WTC11 (cell line): Measurements from ENCODE around the gene AP1G2. TPM values are rescaled to one million over a fixed set of nuclear protein-coding genes. Genes with fewer than 3 reads are reported as not detected.
A peak's percentile ranks its signal among the peaks of the same experiment; 100 is the strongest.

Source experiments
- ATAC-seq: fragments of 200-7000 bp; cut with Tn5 transposase; 2 replicates; pipeline ENCODE4 v1.10.0; 2021; ENCODE audit warnings: mild to moderate bottlenecking, moderate library complexity
- CTCF ChIA-PET: fragments of 300-600 bp; sonication (Branson Sonifier 250); formaldehyde crosslinking; loops from one replicate; lab custom pipeline; 2021; ENCODE audit warnings: antibody characterized with exemption; lab: Charles Lee
- POLR2A ChIA-PET: fragments of 350-600 bp; sonication (Branson Sonifier 250); formaldehyde crosslinking; loops from one replicate; lab custom pipeline; 2021; ENCODE audit warnings: antibody characterized with exemption; lab: Charles Lee
- DNase-seq: peaks from one replicate; pipeline ENCODE4 v3.0.0; 2021; ENCODE audit warnings: low spot score
- H3K27ac Mint-ChIP-seq: 2 replicates; pipeline ENCODE4 v1.8.0; 2021; ENCODE audit warnings: mixed read lengths
- H3K27me3 Mint-ChIP-seq: 2 replicates; pipeline ENCODE4 v1.8.0; 2021; ENCODE audit warnings: low read depth, mild to moderate bottlenecking, moderate library complexity, mixed read lengths
- H3K36me3 Mint-ChIP-seq: 2 replicates; pipeline ENCODE4 v1.8.0; 2021; ENCODE audit warnings: mixed read lengths
- H3K4me1 Mint-ChIP-seq: 2 replicates; pipeline ENCODE4 v1.8.0; 2022; ENCODE audit warnings: mixed read lengths
- H3K4me3 Mint-ChIP-seq: 2 replicates; pipeline ENCODE4 v1.8.0; 2021; ENCODE audit warnings: mild to moderate bottlenecking, moderate library complexity, mixed read lengths
- H3K9me3 Mint-ChIP-seq: 2 replicates; pipeline ENCODE4 v1.8.0; 2021; ENCODE audit warnings: mixed read lengths
- GRHL2 ChIP-seq: fragments of 250-450 bp; sonication (Bioruptor Pico); IDR thresholded peaks from 2 replicates; pipeline ENCODE4 v1.8.0; 2022; ENCODE audit warnings: mild to moderate bottlenecking, moderate library complexity; ENCODE audit not compliant: insufficient replicate concordance, severe bottlenecking
- JAZF1 ChIP-seq: fragments of 250-450 bp; sonication (Bioruptor Pico); IDR thresholded peaks from 2 replicates; pipeline ENCODE4 v1.9.0; 2021; ENCODE audit warnings: moderate library complexity, mild to moderate bottlenecking, inconsistent platforms
- STAT6 ChIP-seq: sonication (generic); formaldehyde crosslinking; conservative IDR thresholded peaks from 2 replicates; pipeline ENCODE4 v1.8.1; 2023; ENCODE audit warnings: mild to moderate bottlenecking, low read depth, missing genetic modification reagents, moderate library complexity
- ZMAT4 ChIP-seq: fragments of 250-450 bp; sonication (Bioruptor Pico); IDR thresholded peaks from 2 replicates; pipeline ENCODE4 v1.9.0; 2021; ENCODE audit warnings: mild to moderate bottlenecking
- ZNF416 ChIP-seq: fragments of 250-450 bp; sonication (Bioruptor Pico); IDR thresholded peaks from 2 replicates; pipeline ENCODE4 v1.9.0; 2021; ENCODE audit warnings: mild to moderate bottlenecking, inconsistent platforms
- ZNF423 ChIP-seq: fragments of 250-450 bp; sonication (Bioruptor Pico); IDR thresholded peaks from 2 replicates; pipeline ENCODE4 v2.1.2; 2022; ENCODE audit warnings: mild to moderate bottlenecking, moderate library complexity
- total RNA-seq: library from RNA; stranded (reverse); gene quantifications from 3 replicates; pipeline ENCODE4 v1.2.3, GENCODE V29; 2021
- TF ChIP-seq, protein P1 (sequence below): sonication (generic); formaldehyde crosslinking; IDR thresholded peaks from 2 replicates; pipeline ENCODE4 v1.8.0; 2023; ENCODE audit warnings: missing genetic modification reagents, mild to moderate bottlenecking, borderline replicate concordance
- TF ChIP-seq, protein P2 (sequence below): sonication (generic); formaldehyde crosslinking; IDR thresholded peaks from 2 replicates; pipeline ENCODE4 v1.8.1; 2023; ENCODE audit warnings: mild to moderate bottlenecking, missing genetic modification reagents, moderate library complexity
- TF ChIP-seq, protein P3 (sequence below): fragments of 250-450 bp; sonication (Bioruptor Pico); IDR thresholded peaks from 2 replicates; pipeline ENCODE4 v2.1.2; 2022; ENCODE audit warnings: mild to moderate bottlenecking, moderate library complexity
- TF ChIP-seq, protein P4 (sequence below): sonication (generic); formaldehyde crosslinking; IDR thresholded peaks from 2 replicates; pipeline ENCODE4 v1.8.0; 2022; ENCODE audit warnings: missing genetic modification reagents

Gene AP1G2
- total RNA-seq, 1 experiment from 2014 or later: 122 TPM

- TF ChIP-seq GRHL2 (CRISPR knock-in tag): no peak
- TF ChIP-seq ZNF423 (CRISPR knock-in tag): no peak
- no peak for TF ChIP-seq ZNF416
- TF ChIP-seq, protein P1, sequence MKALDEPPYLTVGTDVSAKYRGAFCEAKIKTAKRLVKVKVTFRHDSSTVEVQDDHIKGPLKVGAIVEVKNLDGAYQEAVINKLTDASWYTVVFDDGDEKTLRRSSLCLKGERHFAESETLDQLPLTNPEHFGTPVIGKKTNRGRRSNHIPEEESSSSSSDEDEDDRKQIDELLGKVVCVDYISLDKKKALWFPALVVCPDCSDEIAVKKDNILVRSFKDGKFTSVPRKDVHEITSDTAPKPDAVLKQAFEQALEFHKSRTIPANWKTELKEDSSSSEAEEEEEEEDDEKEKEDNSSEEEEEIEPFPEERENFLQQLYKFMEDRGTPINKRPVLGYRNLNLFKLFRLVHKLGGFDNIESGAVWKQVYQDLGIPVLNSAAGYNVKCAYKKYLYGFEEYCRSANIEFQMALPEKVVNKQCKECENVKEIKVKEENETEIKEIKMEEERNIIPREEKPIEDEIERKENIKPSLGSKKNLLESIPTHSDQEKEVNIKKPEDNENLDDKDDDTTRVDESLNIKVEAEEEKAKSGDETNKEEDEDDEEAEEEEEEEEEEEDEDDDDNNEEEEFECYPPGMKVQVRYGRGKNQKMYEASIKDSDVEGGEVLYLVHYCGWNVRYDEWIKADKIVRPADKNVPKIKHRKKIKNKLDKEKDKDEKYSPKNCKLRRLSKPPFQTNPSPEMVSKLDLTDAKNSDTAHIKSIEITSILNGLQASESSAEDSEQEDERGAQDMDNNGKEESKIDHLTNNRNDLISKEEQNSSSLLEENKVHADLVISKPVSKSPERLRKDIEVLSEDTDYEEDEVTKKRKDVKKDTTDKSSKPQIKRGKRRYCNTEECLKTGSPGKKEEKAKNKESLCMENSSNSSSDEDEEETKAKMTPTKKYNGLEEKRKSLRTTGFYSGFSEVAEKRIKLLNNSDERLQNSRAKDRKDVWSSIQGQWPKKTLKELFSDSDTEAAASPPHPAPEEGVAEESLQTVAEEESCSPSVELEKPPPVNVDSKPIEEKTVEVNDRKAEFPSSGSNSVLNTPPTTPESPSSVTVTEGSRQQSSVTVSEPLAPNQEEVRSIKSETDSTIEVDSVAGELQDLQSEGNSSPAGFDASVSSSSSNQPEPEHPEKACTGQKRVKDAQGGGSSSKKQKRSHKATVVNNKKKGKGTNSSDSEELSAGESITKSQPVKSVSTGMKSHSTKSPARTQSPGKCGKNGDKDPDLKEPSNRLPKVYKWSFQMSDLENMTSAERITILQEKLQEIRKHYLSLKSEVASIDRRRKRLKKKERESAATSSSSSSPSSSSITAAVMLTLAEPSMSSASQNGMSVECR (CRISPR knock-in tag): no peak
- TF ChIP-seq, protein P2, sequence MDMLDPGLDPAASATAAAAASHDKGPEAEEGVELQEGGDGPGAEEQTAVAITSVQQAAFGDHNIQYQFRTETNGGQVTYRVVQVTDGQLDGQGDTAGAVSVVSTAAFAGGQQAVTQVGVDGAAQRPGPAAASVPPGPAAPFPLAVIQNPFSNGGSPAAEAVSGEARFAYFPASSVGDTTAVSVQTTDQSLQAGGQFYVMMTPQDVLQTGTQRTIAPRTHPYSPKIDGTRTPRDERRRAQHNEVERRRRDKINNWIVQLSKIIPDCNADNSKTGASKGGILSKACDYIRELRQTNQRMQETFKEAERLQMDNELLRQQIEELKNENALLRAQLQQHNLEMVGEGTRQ (CRISPR knock-in tag): no peak
- TF ChIP-seq ZMAT4 (CRISPR knock-in tag): no peak
- TF ChIP-seq STAT6: no peak
- TF ChIP-seq, protein P3, sequence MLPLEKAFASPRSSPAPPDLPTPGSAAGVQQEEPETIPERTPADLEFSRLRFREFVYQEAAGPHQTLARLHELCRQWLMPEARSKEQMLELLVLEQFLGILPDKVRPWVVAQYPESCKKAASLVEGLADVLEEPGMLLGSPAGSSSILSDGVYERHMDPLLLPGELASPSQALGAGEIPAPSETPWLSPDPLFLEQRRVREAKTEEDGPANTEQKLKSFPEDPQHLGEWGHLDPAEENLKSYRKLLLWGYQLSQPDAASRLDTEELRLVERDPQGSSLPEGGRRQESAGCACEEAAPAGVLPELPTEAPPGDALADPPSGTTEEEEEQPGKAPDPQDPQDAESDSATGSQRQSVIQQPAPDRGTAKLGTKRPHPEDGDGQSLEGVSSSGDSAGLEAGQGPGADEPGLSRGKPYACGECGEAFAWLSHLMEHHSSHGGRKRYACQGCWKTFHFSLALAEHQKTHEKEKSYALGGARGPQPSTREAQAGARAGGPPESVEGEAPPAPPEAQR (CRISPR knock-in tag): no peak
Observed at GRCh38 chr14:23548351-23549318, 19.0 kb downstream of the AP1G2 start (continued).

DNA sequence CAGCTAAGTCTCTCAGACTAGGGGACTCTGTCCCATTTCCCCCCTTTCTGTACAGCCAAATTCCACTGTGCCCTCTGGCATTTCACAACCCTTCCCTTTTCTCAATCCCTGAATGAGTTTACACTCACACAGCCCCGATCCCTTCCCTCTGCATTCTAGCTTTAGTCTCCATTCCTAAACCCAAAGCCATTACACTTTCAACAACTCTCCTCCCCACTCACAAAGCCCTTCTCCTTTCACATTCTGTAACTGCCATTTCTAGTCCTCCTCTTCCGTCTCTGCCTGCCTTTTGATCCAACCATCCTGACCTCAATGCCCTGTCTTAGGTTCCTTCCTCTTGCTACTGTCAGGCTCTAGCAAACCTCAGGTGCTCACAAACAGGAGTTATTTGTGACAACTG is 19.7 kb downstream of the AP1G2 start:
- ATAC-seq: no peak
- TF ChIP-seq JAZF1 (CRISPR knock-in tag): no peak
- TF ChIP-seq, protein P4, sequence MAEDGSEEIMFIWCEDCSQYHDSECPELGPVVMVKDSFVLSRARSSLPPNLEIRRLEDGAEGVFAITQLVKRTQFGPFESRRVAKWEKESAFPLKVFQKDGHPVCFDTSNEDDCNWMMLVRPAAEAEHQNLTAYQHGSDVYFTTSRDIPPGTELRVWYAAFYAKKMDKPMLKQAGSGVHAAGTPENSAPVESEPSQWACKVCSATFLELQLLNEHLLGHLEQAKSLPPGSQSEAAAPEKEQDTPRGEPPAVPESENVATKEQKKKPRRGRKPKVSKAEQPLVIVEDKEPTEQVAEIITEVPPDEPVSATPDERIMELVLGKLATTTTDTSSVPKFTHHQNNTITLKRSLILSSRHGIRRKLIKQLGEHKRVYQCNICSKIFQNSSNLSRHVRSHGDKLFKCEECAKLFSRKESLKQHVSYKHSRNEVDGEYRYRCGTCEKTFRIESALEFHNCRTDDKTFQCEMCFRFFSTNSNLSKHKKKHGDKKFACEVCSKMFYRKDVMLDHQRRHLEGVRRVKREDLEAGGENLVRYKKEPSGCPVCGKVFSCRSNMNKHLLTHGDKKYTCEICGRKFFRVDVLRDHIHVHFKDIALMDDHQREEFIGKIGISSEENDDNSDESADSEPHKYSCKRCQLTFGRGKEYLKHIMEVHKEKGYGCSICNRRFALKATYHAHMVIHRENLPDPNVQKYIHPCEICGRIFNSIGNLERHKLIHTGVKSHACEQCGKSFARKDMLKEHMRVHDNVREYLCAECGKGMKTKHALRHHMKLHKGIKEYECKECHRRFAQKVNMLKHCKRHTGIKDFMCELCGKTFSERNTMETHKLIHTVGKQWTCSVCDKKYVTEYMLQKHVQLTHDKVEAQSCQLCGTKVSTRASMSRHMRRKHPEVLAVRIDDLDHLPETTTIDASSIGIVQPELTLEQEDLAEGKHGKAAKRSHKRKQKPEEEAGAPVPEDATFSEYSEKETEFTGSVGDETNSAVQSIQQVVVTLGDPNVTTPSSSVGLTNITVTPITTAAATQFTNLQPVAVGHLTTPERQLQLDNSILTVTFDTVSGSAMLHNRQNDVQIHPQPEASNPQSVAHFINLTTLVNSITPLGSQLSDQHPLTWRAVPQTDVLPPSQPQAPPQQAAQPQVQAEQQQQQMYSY (CRISPR knock-in tag): 0 out of 2 replicates have a peak, but pooled peaks have one; percentile 13
- no peak for DNase-seq
- no peak overlapping the region for H3K27ac Mint-ChIP-seq
- no peak overlapping the region for H3K4me3 Mint-ChIP-seq
- H3K27me3 Mint-ChIP-seq: no peaks in the 10 kb centered on the region
- no peaks in the 10 kb centered on the region for H3K9me3 Mint-ChIP-seq
- H3K36me3 Mint-ChIP-seq: peaks cover 6% of the 10 kb centered on the region
- ChIA-PET CTCF (interaction anchor here (0.9 to 3.9 kb wide), 6 partner anchors 10 to 70 kb away, joined by 4 to 30 read pairs (median 10); no protein-coding TSS in a partner anchor), POLR2A (interaction anchor here (0.6 to 7.8 kb wide), 6 partner anchors 10 to 302 kb away, joined by 3 to 100 read pairs (median 8); no protein-coding TSS in a partner anchor)
- H3K4me1 Mint-ChIP-seq: no peaks in the 10 kb centered on the region; the same call in 1 of the 2 replicates
